Panc1 (cell line): ENCODE results near the gene UNC119B. TPM values are rescaled to one million over a fixed set of nuclear protein-coding genes. Genes with fewer than 3 reads are reported as not detected.

Experiments used
- ATAC-seq: fragments of 200-7000 bp; cut with Tn5 transposase; 2 replicates; pipeline ENCODE4 v1.9.1; 2020; ENCODE audit warnings: mild to moderate bottlenecking, moderate library complexity
- BruUV-seq: library from RNA; stranded (reverse); fragments of 400-500 nt; replicated peaks from 2 replicates; lab custom pipeline; 2021; lab: Mats Ljungman, UMichigan
- CTCF ChIA-PET: fragments of 300-600 bp; sonication (Branson Sonifier 250); formaldehyde crosslinking; loops from one replicate; lab custom pipeline; 2022; ENCODE audit warnings: antibody characterized with exemption; lab: Charles Lee
- POLR2A ChIA-PET: fragments of 300-600 bp; sonication (Branson Sonifier 250); formaldehyde crosslinking; loops from one replicate; lab custom pipeline; 2022; ENCODE audit warnings: antibody characterized with exemption; lab: Charles Lee
- DNase-seq: peaks from one replicate; pipeline ENCODE4 v3.0.0-alpha.2; 2010; ENCODE audit warnings: low read depth, low spot score
- H3K27ac ChIP-seq: 2 replicates; pipeline ENCODE4 v1.5.1; 2011; ENCODE audit warnings: mild to moderate bottlenecking, low read length, inconsistent platforms
- H3K27me3 ChIP-seq: fragments of 200-500 bp; sonication (Bioruptor generic); 2 replicates; pipeline ENCODE4 v1.6.0; 2014; ENCODE audit warnings: low read length, inconsistent platforms; ENCODE audit not compliant: control insufficient read depth, insufficient read depth
- H3K36me3 ChIP-seq: fragments of 200-500 bp; sonication (Bioruptor generic); 2 replicates; pipeline ENCODE4 v1.5.1; 2014; ENCODE audit warnings: inconsistent platforms, mild to moderate bottlenecking, low read length, moderate library complexity; ENCODE audit not compliant: control insufficient read depth, insufficient read depth
- H3K4me1 ChIP-seq: 2 replicates; pipeline ENCODE4 v1.5.1; 2011; ENCODE audit warnings: inconsistent platforms, mild to moderate bottlenecking, low read length, moderate library complexity; ENCODE audit not compliant: control insufficient read depth, insufficient read depth
- H3K4me3 ChIP-seq, 2 experiments: 2 replicates each; pipeline ENCODE4 v1.5.1; 2011 to 2012; ENCODE audit warnings: low read depth in 2 of 2, low read length in 2 of 2, mild to moderate bottlenecking in 2 of 2, inconsistent platforms in 1 of 2, moderate library complexity in 1 of 2
- H3K9me3 ChIP-seq: fragments of 200-500 bp; sonication (Bioruptor generic); 2 replicates; pipeline ENCODE4 v1.5.1; 2014; ENCODE audit warnings: low read depth, mild to moderate bottlenecking, inconsistent platforms, low read length, moderate library complexity; ENCODE audit not compliant: control insufficient read depth, insufficient read depth
- POLR2AphosphoS5 ChIP-seq: IDR thresholded peaks from 2 replicates; pipeline ENCODE4 v1.6.1; 2012; ENCODE audit warnings: mild to moderate bottlenecking, low read depth, low read length, moderate library complexity
- SIN3A ChIP-seq: IDR thresholded peaks from 2 replicates; pipeline ENCODE4 v1.6.1; 2012; ENCODE audit warnings: low read depth, mild to moderate bottlenecking, low read length, moderate library complexity, borderline replicate concordance; ENCODE audit not compliant: insufficient read depth
- TCF7L2 ChIP-seq: IDR thresholded peaks from 2 replicates; pipeline ENCODE4 v1.6.1; 2011; ENCODE audit warnings: mild to moderate bottlenecking, low read depth, low read length, inconsistent platforms
- in situ Hi-C: cut with HindIII; loops from 2 replicates; pipeline ENCODE4 v1.10.0; 2016; ENCODE audit warnings: low sequenced_read_pairs, low pct_unique_long_range_greater_than_20kb
- intact Hi-C: fragments of 100-400 bp; cut with micrococcal nuclease; formaldehyde crosslinking; loops from one replicate; pipeline ENCODE4 v1.10.0; 2022; ENCODE audit not compliant: unreplicated experiment
- total RNA-seq: library from RNA; stranded (reverse); gene quantifications from one replicate; pipeline ENCODE4 v1.2.1, GENCODE V29; 2021; ENCODE audit not compliant: unreplicated experiment
- TF ChIP-seq, protein P1 (sequence below), 2 experiments: IDR thresholded peaks; 2 replicates each; pipeline ENCODE4 v1.6.1; 2011 to 2012; ENCODE audit warnings: low read depth in 2 of 2, control low read depth in 1 of 2, low read length in 1 of 2, mild to moderate bottlenecking in 1 of 2, moderate library complexity in 1 of 2; ENCODE audit not compliant: insufficient read depth in 1 of 2
- TF ChIP-seq, protein P2 (sequence below): fragments of 450-650 bp; IDR thresholded peaks from 2 replicates; pipeline ENCODE4 v1.5.1; 2017; ENCODE audit warnings: mild to moderate bottlenecking

Gene UNC119B
- total RNA-seq, 1 experiment from 2014 or later, result 26.0 TPM

DNA sequence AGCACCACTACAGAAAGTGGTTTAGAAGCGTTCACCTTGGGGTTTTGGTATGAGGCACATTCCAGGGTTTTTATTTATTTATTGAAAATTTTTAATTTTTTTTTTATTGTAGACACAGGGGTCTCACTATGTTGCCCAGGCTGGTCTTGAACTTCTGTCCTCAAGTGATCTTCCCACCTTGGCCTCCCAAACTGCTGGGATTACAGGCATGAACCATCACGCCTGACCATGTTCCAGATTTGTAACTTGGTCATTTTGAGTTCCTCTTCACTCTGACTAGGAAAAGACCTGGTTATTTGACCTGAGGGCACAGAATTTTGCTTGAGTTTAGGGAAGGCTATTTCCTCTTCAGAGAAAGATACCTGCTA is 20.2 kb upstream of the UNC119B start:
- POLR2A ChIA-PET, result no interaction called here
- Histone ChIP-seq H3K27me3 (no peaks in the 10 kb centered on the region), H3K4me3 (no peak overlapping the region), H3K4me1 (peaks cover 29% of the 10 kb centered on the region), H3K36me3 (peaks cover 1% of the 10 kb centered on the region; the same call in 1 of the 2 replicates), H3K27ac (no peak overlapping the region), H3K9me3 (no peaks in the 10 kb centered on the region)
- in situ Hi-C loops, result no loop called here
- TF ChIP-seq POLR2AphosphoS5, result no peak
- TF ChIP-seq, protein P1, sequence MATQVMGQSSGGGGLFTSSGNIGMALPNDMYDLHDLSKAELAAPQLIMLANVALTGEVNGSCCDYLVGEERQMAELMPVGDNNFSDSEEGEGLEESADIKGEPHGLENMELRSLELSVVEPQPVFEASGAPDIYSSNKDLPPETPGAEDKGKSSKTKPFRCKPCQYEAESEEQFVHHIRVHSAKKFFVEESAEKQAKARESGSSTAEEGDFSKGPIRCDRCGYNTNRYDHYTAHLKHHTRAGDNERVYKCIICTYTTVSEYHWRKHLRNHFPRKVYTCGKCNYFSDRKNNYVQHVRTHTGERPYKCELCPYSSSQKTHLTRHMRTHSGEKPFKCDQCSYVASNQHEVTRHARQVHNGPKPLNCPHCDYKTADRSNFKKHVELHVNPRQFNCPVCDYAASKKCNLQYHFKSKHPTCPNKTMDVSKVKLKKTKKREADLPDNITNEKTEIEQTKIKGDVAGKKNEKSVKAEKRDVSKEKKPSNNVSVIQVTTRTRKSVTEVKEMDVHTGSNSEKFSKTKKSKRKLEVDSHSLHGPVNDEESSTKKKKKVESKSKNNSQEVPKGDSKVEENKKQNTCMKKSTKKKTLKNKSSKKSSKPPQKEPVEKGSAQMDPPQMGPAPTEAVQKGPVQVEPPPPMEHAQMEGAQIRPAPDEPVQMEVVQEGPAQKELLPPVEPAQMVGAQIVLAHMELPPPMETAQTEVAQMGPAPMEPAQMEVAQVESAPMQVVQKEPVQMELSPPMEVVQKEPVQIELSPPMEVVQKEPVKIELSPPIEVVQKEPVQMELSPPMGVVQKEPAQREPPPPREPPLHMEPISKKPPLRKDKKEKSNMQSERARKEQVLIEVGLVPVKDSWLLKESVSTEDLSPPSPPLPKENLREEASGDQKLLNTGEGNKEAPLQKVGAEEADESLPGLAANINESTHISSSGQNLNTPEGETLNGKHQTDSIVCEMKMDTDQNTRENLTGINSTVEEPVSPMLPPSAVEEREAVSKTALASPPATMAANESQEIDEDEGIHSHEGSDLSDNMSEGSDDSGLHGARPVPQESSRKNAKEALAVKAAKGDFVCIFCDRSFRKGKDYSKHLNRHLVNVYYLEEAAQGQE (IDR thresholded peaks at IDR 0.05; ENCODE audit: insufficient read depth in 1 of 2, low read depth in 2 of 2, low read length in 1 of 2), result no peak
- no peak for TF ChIP-seq TCF7L2
- TF ChIP-seq, protein P2, sequence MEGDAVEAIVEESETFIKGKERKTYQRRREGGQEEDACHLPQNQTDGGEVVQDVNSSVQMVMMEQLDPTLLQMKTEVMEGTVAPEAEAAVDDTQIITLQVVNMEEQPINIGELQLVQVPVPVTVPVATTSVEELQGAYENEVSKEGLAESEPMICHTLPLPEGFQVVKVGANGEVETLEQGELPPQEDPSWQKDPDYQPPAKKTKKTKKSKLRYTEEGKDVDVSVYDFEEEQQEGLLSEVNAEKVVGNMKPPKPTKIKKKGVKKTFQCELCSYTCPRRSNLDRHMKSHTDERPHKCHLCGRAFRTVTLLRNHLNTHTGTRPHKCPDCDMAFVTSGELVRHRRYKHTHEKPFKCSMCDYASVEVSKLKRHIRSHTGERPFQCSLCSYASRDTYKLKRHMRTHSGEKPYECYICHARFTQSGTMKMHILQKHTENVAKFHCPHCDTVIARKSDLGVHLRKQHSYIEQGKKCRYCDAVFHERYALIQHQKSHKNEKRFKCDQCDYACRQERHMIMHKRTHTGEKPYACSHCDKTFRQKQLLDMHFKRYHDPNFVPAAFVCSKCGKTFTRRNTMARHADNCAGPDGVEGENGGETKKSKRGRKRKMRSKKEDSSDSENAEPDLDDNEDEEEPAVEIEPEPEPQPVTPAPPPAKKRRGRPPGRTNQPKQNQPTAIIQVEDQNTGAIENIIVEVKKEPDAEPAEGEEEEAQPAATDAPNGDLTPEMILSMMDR, result no peak
- no peak for TF ChIP-seq SIN3A
- no peak for DNase-seq
- intact Hi-C loops, result no loop called here
- ATAC-seq, result no peak
- BruUV-seq, result no TSS peak
- CTCF ChIA-PET, result no interaction called here

DNA sequence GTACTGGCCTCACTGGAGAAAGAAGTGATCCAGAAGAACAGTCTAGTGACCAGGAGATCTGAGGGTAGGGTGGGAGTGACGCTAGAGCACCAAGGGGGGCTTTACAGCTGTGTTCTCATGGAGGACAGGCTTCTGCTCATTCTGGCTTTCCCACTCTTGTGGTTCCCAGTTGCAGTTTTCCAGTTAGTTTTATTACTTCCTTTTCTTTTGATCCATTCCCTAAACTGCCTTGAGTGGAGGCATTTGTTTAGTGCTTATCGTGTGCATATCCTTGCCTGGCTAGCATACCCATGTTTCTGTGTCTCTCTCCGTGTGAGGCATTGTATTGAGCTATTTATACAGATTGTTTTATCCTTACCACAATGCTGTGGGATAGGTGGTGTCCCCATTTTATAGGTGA is 19.3 kb upstream of the UNC119B start:
- in situ Hi-C loops, result no loop called here
- DNase-seq (no peak), ATAC-seq (no peak)
- H3K27me3 ChIP-seq, result no peaks in the 10 kb centered on the region
- ChIA-PET CTCF (no interaction called here), POLR2A (no interaction called here)
- intact Hi-C loops, result no loop called here
- H3K9me3 ChIP-seq, result no peaks in the 10 kb centered on the region
- H3K27ac ChIP-seq, result no peak overlapping the region
- no TSS peak for BruUV-seq
- H3K4me3 ChIP-seq, result no peak overlapping the region
- peaks cover 25% of the 10 kb centered on the region for H3K4me1 ChIP-seq
- TF ChIP-seq, protein P1 (IDR thresholded peaks at IDR 0.05; ENCODE audit: insufficient read depth in 1 of 2, low read depth in 2 of 2, low read length in 1 of 2), result no peak
- TF ChIP-seq POLR2AphosphoS5, result no peak
- TF ChIP-seq TCF7L2, result no peak
- TF ChIP-seq, protein P2, result no peak
- no peak for TF ChIP-seq SIN3A
- H3K36me3 ChIP-seq, result peaks cover 6% of the 10 kb centered on the region
